AG04449 (cell line): ENCODE measurements around the gene CPA4.
"Not testable (repeated sequence)": the region's sequence is repeated elsewhere in the genome, so short reads cannot be mapped to it uniquely, and the experiment has no call there.

Experiments
- CTCF ChIA-PET: fragments of 350-600 bp; formaldehyde crosslinking; extraction: SDS; loops from one replicate; lab custom pipeline; 2021; ENCODE audit warnings: antibody characterized with exemption; lab: Yijun Ruan, JAX
- POLR2A ChIA-PET: fragments of 400-600, 350-600 bp; formaldehyde crosslinking; extraction: SDS; loops from one replicate; lab custom pipeline; 2020; ENCODE audit warnings: antibody characterized with exemption, inconsistent platforms; lab: Yijun Ruan, JAX
- DNase-seq: peaks from one replicate; pipeline ENCODE4 v3.0.0-alpha.2; 2010; ENCODE audit warnings: low read depth, low spot score
- H3K4me3 ChIP-seq: 2 replicates; pipeline ENCODE4 v1.5.1; 2011; ENCODE audit warnings: low read depth, mild to moderate bottlenecking, control low read depth, low read length
- CTCF ChIP-seq: IDR thresholded peaks from one replicate; pipeline ENCODE4 v1.5.1; 2011; ENCODE audit warnings: mild to moderate bottlenecking, moderate library complexity, low read length, control low read depth, inconsistent platforms; ENCODE audit not compliant: insufficient read depth; ENCODE audit errors: missing control alignments

The CPA4 gene

GRCh38 chr7:130292682-130293257, at the start of gene CPA4:
Gene CPA4, plus strand, starts transcription at chr7:130293161. Its CDS starts 20 bp downstream, at chr7:130293181.
- peak; percentile 100 for DNase-seq
- POLR2A ChIA-PET, result interaction anchor here (0.7 to 2.3 kb wide), 16 partner anchors 12 to 223 kb away, joined by 3 to 9 read pairs (median 4); partner anchors contain the start of genes KLHDC10, MEST and TMEM209
- no peak for TF ChIP-seq CTCF
- peak within 1 kb of the TSS; percentile 46 for H3K4me3 ChIP-seq
- CTCF ChIA-PET, result interaction anchor here (0.8 to 6.8 kb wide), 4 partner anchors 14 to 221 kb away, joined by 3 to 47 read pairs (median 3); no protein-coding TSS in a partner anchor

GRCh38 chr7:130243486-130243885, 49.5 kb upstream of the CPA4 start:
- DNase-seq, H3K4me3 ChIP-seq, POLR2A ChIA-PET: not testable (repeated sequence)
- CTCF ChIA-PET, result interaction anchor here (0.7 to 1.5 kb wide), 7 partner anchors 30 to 450 kb away, joined by 3 to 5 read pairs (median 3); partner anchors contain the start of gene CPA4

DNA sequence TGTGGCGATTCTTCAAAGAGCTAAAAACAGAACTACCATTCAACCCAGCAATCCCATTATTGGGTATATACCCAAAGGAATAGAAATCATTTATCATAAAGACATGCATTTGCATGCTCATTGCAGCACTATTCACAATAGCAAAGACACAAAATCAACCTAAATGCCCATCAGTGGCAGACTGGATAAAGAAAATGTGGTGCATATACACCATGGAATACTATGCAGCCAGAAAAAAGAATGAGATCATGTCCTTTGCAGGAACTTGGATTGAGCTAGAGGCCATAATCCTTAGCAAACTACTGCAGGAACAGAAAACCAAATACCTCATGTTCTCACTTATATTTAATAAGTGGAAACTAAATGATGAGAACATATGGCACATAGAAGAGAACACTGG, 46.5 kb upstream of the CPA4 start:
- H3K4me3 ChIP-seq, DNase-seq, POLR2A ChIA-PET: not testable (repeated sequence)
- CTCF ChIA-PET, result interaction anchor here (1.0 kb wide), 1 partner anchor 32 kb away, joined by 3 read pairs; no protein-coding TSS in a partner anchor

GRCh38 chr7:130248842-130249241, 44.1 kb upstream of the CPA4 start:
- CTCF ChIA-PET, DNase-seq, POLR2A ChIA-PET, H3K4me3 ChIP-seq: not testable (repeated sequence)

- DNase-seq, CTCF ChIA-PET, POLR2A ChIA-PET, H3K4me3 ChIP-seq: not testable (repeated sequence)
Observed at GRCh38 chr7:130249626-130250025, 43.3 kb upstream of the CPA4 start.

GRCh38 chr7:130254555-130254954, 38.4 kb upstream of the CPA4 start:
- no peak for TF ChIP-seq CTCF
- H3K4me3 ChIP-seq, result no peak overlapping the region
- ChIA-PET CTCF (no interaction called here), POLR2A (no interaction called here)
- DNase-seq, result no peak

DNA sequence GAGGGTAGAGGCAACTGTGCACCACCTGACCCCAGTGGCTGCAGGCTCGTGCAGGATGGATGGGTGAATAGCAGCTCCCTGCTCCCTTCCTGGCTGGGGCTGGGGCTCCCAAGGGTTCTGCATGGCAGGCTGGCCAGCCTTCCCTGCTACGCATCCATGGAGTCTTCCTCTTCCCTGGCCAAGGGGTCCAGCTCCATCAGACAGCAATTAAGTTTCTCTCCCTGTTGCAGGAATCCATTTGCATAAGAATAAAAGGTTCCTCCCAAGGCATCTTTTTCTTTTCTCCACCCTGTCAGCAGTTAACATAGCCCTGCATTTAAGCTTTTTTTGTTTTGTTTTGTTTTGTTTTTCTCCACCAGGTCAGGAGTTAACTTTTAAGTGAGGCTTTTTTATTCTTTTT, 36.3 kb upstream of the CPA4 start:
- no peak for DNase-seq
- no peak for TF ChIP-seq CTCF
- POLR2A ChIA-PET, result no interaction called here
- no peak overlapping the region for H3K4me3 ChIP-seq
- CTCF ChIA-PET, result interaction anchor here (1.4 kb wide), 1 partner anchor 22 kb away, joined by 5 read pairs; no protein-coding TSS in a partner anchor

DNA sequence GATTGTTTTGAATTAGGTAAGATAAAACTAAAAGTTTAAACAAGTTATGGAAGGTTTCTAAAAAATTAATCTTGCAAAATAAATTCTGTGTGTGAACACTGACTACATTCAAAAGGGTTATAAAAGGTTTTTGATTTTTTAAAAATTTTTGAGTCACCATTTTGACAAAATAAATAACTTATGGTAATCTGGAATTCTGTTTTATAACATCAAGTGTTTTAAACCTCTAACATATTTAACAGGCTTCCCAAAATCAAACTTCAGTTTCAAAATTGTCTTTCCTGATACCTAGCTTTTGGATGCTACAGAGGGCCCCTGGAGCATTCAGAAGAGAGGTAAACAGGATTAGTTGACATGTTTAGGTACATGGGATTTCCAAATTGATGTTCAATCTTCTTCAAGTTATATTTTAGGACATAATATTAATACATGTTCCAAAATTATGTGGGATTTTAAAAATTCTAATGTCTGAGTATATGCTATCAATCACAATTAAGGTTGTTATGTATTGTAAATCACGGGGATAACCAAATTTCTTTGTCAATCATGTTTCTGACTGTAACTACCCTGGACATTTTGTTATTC, 34.4 kb upstream of the CPA4 start:
- POLR2A ChIA-PET, result no interaction called here

More for the DNA sequence above, 34.4 kb upstream of the CPA4 start:
- no peak overlapping the region for H3K4me3 ChIP-seq
- no peak for DNase-seq
- no peak for TF ChIP-seq CTCF
- CTCF ChIA-PET, result interaction anchor here (1.0 to 1.6 kb wide), 2 partner anchors 10 to 17 kb away, joined by 3 read pairs; no protein-coding TSS in a partner anchor
